Colonic mucosa (tissue), 4 donors: ENCODE measurements around the gene RAB3GAP2. TPM values are rescaled to one million over a fixed set of nuclear protein-coding genes. Genes with fewer than 3 reads are reported as not detected.

Source experiments
- DNase-seq: peaks from one replicate; pipeline ENCODE4 v3.0.0-alpha.2; 2020
- H3K27ac ChIP-seq: fragments of 200-600 bp; one replicate; pipeline ENCODE4 v1.8.0; 2021
- H3K27me3 ChIP-seq: fragments of 200-600 bp; one replicate; pipeline ENCODE4 v1.8.0; 2021
- H3K36me3 ChIP-seq: fragments of 200-600 bp; one replicate; pipeline ENCODE4 v1.8.0; 2021
- H3K4me1 ChIP-seq: fragments of 200-600 bp; one replicate; pipeline ENCODE4 v1.8.0; 2021; ENCODE audit warnings: mild to moderate bottlenecking
- H3K4me3 ChIP-seq: fragments of 200-600 bp; one replicate; pipeline ENCODE4 v1.8.0; 2021
- H3K9ac ChIP-seq, 2 donors: one replicate each; pipeline ENCODE4 v1.7.0; 2013; ENCODE audit warnings: control low read depth in 2 of 2, low read depth in 2 of 2, low read length in 2 of 2
- H3K9me3 ChIP-seq: fragments of 200-600 bp; one replicate; pipeline ENCODE4 v1.8.0; 2021
- CTCF ChIP-seq: fragments of 200-600 bp; IDR thresholded peaks from one replicate; pipeline ENCODE4 v1.8.0; 2022; ENCODE audit warnings: antibody characterized with exemption, mild to moderate bottlenecking
- intact Hi-C: fragments of 100-400 bp; cut with DNase I; formaldehyde crosslinking; loops from one replicate; pipeline ENCODE4 v1.14.1; 2022
- total RNA-seq, 2 donors: library from RNA; stranded (reverse); fragmentation: NEBNext Ultra II Directional in 1 of 2; extraction: Animal tissue kit (Norgen Biotek cat#: 25700) in 1 of 2; gene quantifications; one replicate each; pipeline ENCODE4 v1.2.1, GENCODE V29; 2021
- donor health status: healthy.
- donor health status: DM: no; HTN: no; CAD: no.
- donor health status: DM: no; HTN: no; CAD: no.

Gene RAB3GAP2
- total RNA-seq, 2 donors from 2014 or later = 33.2 to 34.2 TPM

- Histone ChIP-seq H3K27me3 (no peaks in the 10 kb centered on the region), H3K4me3 (no peak overlapping the region), H3K4me1 (no peaks in the 10 kb centered on the region), H3K9ac (no peak overlapping the region), H3K9me3 (no peaks in the 10 kb centered on the region), H3K27ac (no peak overlapping the region), H3K36me3 (peaks cover 11% of the 10 kb centered on the region)
- TF ChIP-seq CTCF = no peak
- no peak for DNase-seq
- intact Hi-C loops = no loop called here
Observed at GRCh38 chr1:220188538-220188937, 83.7 kb downstream of the RAB3GAP2 start.

- Histone ChIP-seq H3K4me1 (no peaks in the 10 kb centered on the region), H3K27ac (no peak overlapping the region), H3K9me3 (no peaks in the 10 kb centered on the region), H3K9ac (no peak overlapping the region), H3K36me3 (no peaks in the 10 kb centered on the region), H3K4me3 (no peak overlapping the region), H3K27me3 (no peaks in the 10 kb centered on the region)
- intact Hi-C loops = no loop called here
- TF ChIP-seq CTCF = no peak
- no peak for DNase-seq
Observed at GRCh38 chr1:220186752-220187151, 85.5 kb downstream of the RAB3GAP2 start.

- Histone ChIP-seq H3K9ac (no peak overlapping the region), H3K27me3 (no peaks in the 10 kb centered on the region), H3K4me3 (no peak overlapping the region), H3K4me1 (no peaks in the 10 kb centered on the region), H3K27ac (no peak overlapping the region), H3K9me3 (no peaks in the 10 kb centered on the region), H3K36me3 (no peaks in the 10 kb centered on the region)
- intact Hi-C loops = no loop called here
- no peak for DNase-seq
- no peak for TF ChIP-seq CTCF
Observed at GRCh38 chr1:220184506-220184905, 87.7 kb downstream of the RAB3GAP2 start.

GRCh38 chr1:220182656-220183055 lies 89.6 kb downstream of the RAB3GAP2 start:
- Histone ChIP-seq H3K4me3 (no peak overlapping the region), H3K27ac (no peak overlapping the region), H3K36me3 (no peaks in the 10 kb centered on the region), H3K27me3 (no peaks in the 10 kb centered on the region), H3K9me3 (no peaks in the 10 kb centered on the region), H3K4me1 (no peaks in the 10 kb centered on the region), H3K9ac (no peak overlapping the region)
- no peak for TF ChIP-seq CTCF
- DNase-seq = no peak
- intact Hi-C loops = no loop called here

GRCh38 chr1:220182111-220182510 lies 90.1 kb downstream of the RAB3GAP2 start:
- H3K36me3 ChIP-seq = no peaks in the 10 kb centered on the region
- no peaks in the 10 kb centered on the region for H3K9me3 ChIP-seq
- no peak for DNase-seq
- intact Hi-C loops = no loop called here
- H3K27me3 ChIP-seq = no peaks in the 10 kb centered on the region
- no peak overlapping the region for H3K4me3 ChIP-seq
- no peaks in the 10 kb centered on the region for H3K4me1 ChIP-seq
- H3K27ac ChIP-seq = no peak overlapping the region
- H3K9ac ChIP-seq = no peak overlapping the region
- no peak for TF ChIP-seq CTCF

- no peak overlapping the region for H3K4me3 ChIP-seq
- H3K4me1 ChIP-seq = no peaks in the 10 kb centered on the region
- intact Hi-C loops = no loop called here
- DNase-seq = no peak
- no peak overlapping the region for H3K9ac ChIP-seq
- H3K27ac ChIP-seq = no peak overlapping the region
- no peak for TF ChIP-seq CTCF
- H3K36me3 ChIP-seq = no peaks in the 10 kb centered on the region
- no peaks in the 10 kb centered on the region for H3K9me3 ChIP-seq
- H3K27me3 ChIP-seq = no peaks in the 10 kb centered on the region
Observed at GRCh38 chr1:220176540-220176939, 95.7 kb downstream of the RAB3GAP2 start.
